Measurements from ENCODE around the gene BEAN1. TPM values are rescaled to one million over a fixed set of nuclear protein-coding genes. Genes with fewer than 3 reads are reported as not detected.

The BEAN1 gene
- total RNA-seq, 1 donor from 2014 or later: 0.87 TPM

GRCh38 chr16:66412182-66412581 is 14.9 kb upstream of the BEAN1 start:
- Histone ChIP-seq H3K9me3 (no peaks in the 10 kb centered on the region), H3K27me3 (no peaks in the 10 kb centered on the region), H3K36me3 (no peaks in the 10 kb centered on the region), H3K27ac (no peak overlapping the region), H3K4me1 (peaks cover 17% of the 10 kb centered on the region), H3K4me3 (no peak overlapping the region)
- TF ChIP-seq CTCF (IDR thresholded peaks at IDR 0.05): no peak
- intact Hi-C loops (cut with DNase I): no loop called here
- no peak for ATAC-seq
- DNase-seq: no peak

- no peak for TF ChIP-seq CTCF (IDR thresholded peaks at IDR 0.05)
- H3K27me3 ChIP-seq: no peaks in the 10 kb centered on the region
- no peaks in the 10 kb centered on the region for H3K9me3 ChIP-seq
- intact Hi-C loops (cut with DNase I): no loop called here
- no peak overlapping the region for H3K27ac ChIP-seq
- H3K4me3 ChIP-seq: no peak overlapping the region
- DNase-seq (no peak), ATAC-seq (no peak)
- H3K36me3 ChIP-seq: no peaks in the 10 kb centered on the region
- H3K4me1 ChIP-seq: no peaks in the 10 kb centered on the region
These were observed 12.2 kb upstream of the BEAN1 start for GRCh38 chr16:66414891-66415290.

- Histone ChIP-seq H3K27ac (no peak overlapping the region), H3K27me3 (no peaks in the 10 kb centered on the region), H3K9me3 (no peaks in the 10 kb centered on the region), H3K4me1 (no peaks in the 10 kb centered on the region), H3K4me3 (no peak overlapping the region), H3K36me3 (no peaks in the 10 kb centered on the region)
- no peak for TF ChIP-seq CTCF (IDR thresholded peaks at IDR 0.05)
- ATAC-seq: no peak
- intact Hi-C loops (cut with DNase I): no loop called here
- DNase-seq: no peak
These were observed 11.0 kb upstream of the BEAN1 start for GRCh38 chr16:66416136-66416535.

- TF ChIP-seq CTCF (IDR thresholded peaks at IDR 0.05): no peak
- H3K9me3 ChIP-seq: no peaks in the 10 kb centered on the region
- H3K27me3 ChIP-seq: no peaks in the 10 kb centered on the region
- no peaks in the 10 kb centered on the region for H3K36me3 ChIP-seq
- ATAC-seq (no peak), DNase-seq (no peak)
- intact Hi-C loops (cut with DNase I): no loop called here
- no peak overlapping the region for H3K27ac ChIP-seq
- no peak overlapping the region for H3K4me3 ChIP-seq
- no peaks in the 10 kb centered on the region for H3K4me1 ChIP-seq
These were observed 10.0 kb upstream of the BEAN1 start for GRCh38 chr16:66416939-66417700.

- H3K4me3 ChIP-seq: no peak overlapping the region
These were observed 8.7 kb upstream of the BEAN1 start for GRCh38 chr16:66418165-66418962.

More at GRCh38 chr16:66418165-66418962, 8.7 kb upstream of the BEAN1 start:
- ATAC-seq: no peak
- no peaks in the 10 kb centered on the region for H3K9me3 ChIP-seq
- no peak overlapping the region for H3K27ac ChIP-seq
- H3K4me1 ChIP-seq: no peaks in the 10 kb centered on the region
- no peaks in the 10 kb centered on the region for H3K36me3 ChIP-seq
- H3K27me3 ChIP-seq: no peaks in the 10 kb centered on the region
- no peak for TF ChIP-seq CTCF (IDR thresholded peaks at IDR 0.05)
- DNase-seq: no peak
- intact Hi-C loops (cut with DNase I): no loop called here
